HPDE6-E6E7 (cell line): ENCODE measurements around the gene ELMO3.

Experiments
- DNase-seq: peaks from one replicate; pipeline ENCODE4 v3.0.0; 2011; ENCODE audit warnings: missing footprints; ENCODE audit errors: extremely low spot score

ELMO3 gene

DNA sequence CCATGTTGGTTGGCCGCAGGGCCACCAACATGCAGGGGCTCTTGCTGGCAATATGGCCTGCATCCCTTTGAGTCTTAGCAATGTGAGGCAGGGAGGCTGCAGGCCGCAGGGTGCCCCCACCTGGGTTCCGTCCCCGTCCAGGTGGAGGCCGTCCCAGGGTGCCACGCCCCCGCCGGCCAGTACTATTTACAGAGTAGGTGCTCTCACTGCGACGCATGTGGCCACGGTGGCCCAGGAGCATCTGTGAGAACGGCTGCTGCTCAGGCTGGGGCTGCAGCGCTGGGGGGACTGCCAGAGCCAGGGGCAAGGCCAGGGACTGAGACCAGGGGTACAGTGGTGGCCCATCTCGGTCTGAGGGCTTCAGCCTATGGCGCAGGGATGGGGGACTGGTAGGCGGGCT, 18.8 kb upstream of the ELMO3 start:
- DNase-seq: no peak

DNA sequence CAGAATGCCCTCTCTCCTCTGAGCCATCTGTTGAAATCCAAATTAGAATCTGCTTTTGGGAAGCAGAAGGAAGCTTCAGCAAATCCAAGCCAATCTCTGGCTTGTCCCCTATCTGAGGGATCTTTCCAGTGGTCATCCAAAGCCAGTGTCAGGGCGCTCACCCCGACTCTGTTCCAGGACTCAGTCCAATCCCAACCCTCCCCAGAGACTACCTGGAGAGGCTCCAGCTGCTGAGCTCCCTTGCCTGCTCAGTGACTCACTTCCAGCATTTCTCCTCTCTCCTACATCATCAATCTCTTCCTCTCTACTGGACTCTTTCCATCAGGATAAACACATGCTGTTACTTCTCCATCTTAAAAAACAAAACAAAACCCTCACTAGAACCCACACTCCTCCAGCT, 17.6 kb upstream of the ELMO3 start:
- no peak for DNase-seq

DNA sequence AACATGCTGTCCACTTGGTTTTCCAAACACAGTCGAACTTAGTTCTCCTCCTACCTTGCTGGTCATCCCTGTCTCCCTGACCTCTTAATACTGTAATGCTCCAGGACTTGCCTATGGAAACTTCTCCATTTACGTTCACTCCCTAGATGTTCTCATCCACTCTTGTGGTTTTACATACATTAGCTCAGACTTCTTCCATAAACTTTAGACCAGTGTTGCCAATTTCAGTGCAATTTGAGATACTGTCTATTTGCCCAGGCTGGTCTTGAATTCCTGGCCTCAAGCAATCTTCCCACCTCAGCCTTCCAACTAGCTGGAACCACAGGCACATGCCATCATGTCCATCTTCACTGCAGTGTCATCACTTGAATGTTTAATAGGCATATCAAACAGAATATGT, 16.6 kb upstream of the ELMO3 start:
- DNase-seq: no peak

DNA sequence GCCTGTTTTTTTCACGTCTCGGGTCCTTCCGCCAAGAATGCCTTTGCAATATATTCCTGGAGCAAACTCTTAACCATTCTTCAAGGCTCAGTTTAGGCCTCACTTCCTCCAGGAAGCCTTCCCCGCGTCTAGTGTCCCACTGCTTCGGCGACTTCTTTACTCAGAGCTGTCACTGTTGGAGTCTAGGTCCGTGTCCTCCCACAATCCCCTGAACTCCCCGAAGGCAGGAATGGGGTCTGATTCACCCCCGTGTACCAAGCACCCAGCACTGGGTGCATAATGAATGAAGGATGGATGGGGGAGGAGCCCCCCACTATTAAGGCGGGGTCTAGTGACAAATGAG, 15.7 kb upstream of the ELMO3 start:
- DNase-seq: no peak

DNA sequence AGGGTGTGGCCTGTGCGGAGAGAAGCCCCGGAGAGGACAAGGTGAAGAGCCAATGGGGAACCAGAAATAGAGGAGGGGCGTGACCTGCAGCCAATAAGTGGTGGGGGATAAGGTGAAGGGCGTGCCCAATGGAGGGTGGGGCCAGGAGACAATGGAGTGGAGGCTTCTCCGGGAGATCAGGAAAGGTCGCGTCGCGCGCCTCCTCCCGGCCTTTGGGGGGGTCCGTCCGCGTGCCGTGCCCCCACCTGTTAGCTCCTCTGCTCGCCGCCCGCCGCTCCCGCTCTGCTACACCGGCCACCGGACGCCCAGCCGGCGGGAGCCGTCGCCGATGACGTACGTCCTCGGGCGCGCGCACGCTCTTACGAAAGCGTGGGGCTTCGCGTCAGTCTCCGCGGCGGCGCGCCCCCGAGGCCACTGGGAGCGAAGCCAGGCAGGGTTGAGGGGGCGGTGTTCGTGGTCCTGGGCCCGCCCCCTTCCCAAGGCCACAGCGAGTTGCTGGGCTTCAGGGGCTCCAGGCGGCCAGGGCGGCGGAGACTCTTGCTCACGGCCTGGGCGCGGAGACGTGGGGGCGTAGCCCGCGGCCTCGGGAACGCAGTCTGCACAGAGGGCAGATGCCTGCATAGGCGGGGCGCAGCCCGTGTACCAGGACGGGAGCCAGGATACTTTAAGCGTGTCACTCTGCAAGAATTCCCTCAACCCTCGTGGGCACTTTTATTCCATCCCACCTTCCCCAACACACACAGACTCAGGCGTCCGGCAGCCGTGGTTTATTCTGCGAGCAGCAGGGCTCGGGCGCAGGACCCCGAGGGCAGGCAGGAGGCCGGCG, 15.1 kb upstream of the ELMO3 start, which contains the start of gene MATCAP1:
Gene MATCAP1, minus strand, starts transcription at position 337 of the 826 bp plus-strand sequence. CDS start 3,353 bp downstream, outside the sequence.
- DNase-seq: peak; percentile 100

DNA sequence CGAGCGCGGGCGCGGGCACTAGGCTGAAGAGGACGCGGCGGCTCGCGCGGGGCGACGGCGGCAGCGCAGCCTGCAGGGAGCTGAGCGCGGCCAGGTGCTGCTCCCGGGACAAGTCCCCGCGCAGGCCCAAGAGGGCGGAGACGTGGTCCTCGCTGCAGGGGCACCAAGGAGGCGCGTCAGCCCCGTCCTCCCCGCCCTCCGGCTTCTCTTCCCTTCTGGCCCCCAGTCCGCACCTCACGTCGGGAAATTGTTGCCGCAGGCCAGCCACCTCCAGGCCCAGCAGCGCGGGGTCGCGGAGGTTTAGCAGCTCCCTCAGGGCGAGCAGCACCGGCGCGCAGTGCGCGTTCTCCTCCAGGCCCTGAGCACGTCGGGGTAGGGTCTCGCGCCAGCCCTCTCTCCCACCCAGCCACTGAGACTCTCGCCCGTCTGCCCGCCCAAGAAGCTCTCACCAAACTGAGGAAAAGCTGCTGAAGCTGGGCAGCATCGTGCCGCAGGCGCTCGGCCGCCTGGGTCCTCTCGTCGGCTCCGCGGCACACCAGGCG, 14.4 kb upstream of the ELMO3 start:
- no peak for DNase-seq

DNA sequence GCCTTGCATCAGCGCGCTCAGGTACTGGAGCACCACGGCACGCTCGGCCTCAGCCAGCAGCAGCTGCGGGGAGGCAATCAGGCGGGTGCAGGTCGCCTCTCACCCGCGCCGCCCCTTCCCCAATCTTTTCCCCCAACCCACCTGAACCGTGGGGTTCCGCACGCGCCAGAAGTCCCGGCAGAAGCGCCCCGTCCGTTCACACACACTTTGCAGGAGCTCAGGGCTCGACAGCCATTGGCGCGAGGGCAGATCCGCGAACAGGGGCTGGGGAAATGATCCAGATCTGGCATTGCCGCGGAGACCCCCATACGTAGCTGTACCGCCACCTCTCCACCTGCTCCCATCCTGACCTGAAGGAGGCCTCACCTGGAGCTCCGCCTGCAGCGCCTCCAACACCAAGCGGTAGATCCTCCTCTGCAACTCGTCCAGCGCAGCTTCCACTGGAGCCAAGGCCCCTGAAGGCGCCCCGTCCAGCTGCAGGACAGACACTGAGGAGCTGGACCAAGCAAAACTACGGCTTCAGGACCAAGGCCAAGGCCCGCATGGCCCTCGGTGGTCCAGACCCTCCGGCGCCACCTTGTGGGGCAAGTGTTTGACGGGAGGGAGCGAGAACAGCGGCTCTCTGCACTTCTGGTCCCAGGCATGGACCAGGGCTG, 13.8 kb upstream of the ELMO3 start:
- DNase-seq: no peak

DNA sequence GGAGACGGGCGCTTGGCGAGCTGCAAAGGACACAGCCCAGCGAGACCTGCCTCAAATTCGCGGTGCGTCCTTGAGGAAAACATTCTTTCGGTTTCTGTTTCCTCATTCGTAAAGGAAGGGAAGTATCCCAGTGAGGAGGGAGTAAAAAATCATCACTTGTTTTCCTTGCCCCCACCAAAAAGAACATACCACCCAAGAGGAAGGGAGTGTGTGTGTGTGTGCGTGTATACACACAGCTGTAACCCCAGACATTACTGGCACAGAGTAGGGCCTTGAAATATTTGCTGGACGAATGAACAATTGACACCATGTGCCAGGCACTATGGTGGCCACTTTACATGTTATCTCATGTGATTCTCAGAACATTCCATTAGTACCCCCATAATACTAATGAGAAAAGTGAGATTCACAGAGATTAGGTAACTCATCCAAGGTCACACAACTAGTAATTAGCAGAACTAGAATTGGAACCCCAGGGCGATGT, 13.2 kb upstream of the ELMO3 start:
- no peak for DNase-seq

DNA sequence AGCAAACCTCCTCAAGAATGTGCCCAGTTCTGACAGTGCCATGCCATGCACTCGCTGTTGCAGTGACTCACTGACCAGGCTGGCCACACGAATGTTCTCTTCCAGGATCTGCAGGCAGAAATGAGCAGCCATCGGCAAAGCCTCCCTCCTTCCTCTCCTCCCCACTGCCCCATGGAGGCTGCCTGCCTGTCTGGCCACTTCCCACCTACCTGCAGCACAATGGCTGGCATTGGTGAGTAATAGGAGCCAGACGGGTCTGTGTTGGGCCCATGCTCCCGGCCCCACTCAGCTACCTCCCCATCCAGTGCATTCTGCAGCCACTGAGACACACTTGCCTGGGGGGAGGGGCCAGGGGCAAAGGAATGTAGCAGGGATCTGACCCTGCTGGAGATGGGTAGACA, 12.4 kb upstream of the ELMO3 start:
- DNase-seq: no peak

DNA sequence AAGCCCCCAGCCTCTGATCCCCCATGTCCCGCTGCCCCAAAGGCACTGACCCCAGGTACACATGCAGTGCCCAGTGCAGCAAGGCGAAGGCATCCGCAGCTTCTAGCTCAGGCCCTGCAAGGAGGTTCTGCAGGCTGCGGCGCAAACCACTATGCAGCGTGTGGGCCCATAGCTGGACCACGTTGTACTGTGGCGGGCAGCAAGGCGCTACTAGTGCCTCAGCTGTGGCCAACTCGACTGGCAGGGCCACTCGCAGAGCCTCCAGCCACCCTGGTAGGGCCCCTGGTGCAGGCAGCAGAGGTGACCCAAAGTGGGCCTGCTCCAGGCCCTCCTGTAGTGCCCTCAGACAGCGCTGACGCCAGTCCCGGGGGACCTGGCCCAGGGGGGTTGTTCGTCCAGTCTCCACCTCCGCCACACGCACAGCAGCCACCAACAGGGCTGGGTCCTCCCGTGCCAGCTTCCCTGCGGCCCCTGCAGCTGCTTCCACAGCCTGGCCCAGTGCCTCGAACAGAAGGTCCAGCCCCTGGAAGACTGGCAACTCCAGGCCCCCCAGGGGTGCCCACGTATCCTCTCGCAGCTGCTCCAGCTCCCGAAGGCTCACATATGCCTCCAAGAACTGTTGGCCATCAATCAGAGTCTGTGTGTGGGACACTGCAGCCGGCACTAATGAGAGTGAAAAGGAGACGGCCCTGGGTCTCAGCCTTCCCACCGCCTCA, 11.6 kb upstream of the ELMO3 start:
- DNase-seq: no peak

DNA sequence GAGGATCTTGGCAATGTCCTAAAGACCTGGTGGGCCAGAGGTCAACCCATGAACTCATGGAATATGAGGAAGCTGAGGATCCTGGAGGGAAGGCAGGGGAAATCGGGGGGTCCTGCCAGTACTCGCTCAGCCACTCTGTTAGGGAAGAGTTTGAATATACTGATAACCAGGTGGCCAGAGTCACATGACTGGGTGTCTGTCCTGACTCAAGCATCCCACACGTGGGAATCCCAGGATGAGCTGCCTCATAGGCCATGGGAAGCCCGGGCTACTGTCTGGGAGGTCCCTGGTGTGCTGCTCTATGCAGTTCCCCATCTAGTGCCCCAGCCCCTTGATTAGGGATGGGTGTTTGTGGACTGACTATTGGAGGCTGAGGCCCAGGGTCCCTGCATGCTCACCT, 10.6 kb upstream of the ELMO3 start:
- DNase-seq: no peak

DNA sequence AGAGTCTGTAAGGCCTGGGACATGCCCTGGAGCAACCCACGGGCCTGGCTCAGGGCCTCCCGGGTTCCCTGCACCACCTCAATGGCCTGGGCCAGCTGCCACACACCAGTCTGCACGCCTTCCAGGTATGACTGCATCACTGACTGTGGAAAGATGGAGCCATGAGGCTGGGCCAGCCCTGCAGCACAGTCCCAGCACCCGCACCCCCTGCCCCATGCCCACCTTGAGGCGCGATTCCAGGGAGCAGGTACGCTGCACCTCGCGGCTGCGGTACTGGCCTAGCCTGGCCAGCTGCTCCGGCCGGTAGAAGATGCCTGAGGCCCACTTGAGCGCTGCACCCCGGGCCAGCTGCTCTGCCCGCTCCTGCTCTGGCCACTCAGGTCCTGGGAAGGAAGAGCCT, 10.1 kb upstream of the ELMO3 start:
- no peak for DNase-seq

DNA sequence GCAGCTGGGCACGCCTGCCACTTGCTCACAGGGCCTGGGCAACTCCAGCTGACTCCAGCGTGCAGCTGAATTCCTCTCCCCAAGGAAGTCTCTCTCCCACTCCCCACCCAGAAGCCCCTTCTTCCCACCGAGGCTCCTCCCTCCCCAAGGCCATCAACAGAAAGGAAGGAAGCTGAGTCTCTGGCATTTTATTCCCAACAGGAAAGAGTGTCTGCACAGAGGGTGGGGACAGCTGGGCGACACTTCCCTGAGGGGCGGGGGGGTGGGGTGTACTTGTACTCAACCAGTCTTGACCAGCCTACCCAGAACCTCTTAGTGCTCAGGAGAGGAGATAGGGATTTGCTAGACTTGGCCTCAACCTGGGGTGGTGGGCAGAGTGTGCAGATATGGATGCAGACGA, 8.9 kb upstream of the ELMO3 start, which contains the start of gene EXOC3L1:
Gene EXOC3L1, minus strand, starts transcription at position 96 of the 400 bp plus-strand sequence. CDS start 460 bp downstream, outside the sequence.
- no peak for DNase-seq

DNA sequence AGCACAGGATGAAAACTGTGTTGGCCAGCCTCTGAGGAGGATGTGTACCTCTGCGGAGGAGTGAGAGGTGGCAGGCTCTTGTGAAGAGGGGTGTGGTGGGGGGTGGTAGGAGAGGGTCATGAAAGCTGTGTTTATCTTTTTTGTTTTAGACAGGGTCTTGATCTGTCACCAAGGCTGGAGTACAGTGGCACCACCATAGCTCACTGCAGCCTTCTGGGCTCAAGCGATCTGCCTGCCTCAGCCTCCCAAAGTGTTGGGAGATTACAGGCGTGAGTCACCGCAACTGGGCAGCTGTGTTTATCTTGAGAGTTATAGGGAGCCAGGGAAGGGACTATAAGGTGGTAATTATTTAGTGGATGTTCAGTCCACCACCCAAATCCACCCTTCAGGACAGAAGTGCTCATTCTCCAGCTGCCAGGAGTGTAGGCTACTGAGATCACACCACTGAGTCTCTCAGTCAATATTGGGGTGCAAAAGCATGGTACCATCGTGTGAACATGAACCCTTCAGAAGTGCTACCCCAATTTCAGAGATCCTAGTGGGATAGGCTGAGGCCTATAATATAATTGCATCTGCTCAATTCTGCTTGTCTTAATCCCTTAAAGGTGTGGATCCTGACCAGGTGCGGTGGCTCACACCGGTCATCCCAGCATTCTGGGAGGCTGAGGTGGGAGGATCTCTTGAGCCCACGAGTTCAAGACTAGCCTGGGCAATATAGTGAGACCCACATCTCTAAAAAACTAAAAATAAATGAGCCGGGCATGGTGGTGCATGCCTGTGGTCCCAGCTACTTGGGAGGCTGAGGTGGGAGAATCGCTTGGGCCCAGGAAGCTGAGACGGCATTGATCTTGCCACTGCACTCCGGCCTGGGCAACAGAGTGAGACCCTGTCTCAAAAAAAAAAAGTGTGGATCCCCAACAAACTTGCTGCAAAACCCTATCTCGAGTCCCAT, 8.2 kb upstream of the ELMO3 start:
- DNase-seq: no peak

DNA sequence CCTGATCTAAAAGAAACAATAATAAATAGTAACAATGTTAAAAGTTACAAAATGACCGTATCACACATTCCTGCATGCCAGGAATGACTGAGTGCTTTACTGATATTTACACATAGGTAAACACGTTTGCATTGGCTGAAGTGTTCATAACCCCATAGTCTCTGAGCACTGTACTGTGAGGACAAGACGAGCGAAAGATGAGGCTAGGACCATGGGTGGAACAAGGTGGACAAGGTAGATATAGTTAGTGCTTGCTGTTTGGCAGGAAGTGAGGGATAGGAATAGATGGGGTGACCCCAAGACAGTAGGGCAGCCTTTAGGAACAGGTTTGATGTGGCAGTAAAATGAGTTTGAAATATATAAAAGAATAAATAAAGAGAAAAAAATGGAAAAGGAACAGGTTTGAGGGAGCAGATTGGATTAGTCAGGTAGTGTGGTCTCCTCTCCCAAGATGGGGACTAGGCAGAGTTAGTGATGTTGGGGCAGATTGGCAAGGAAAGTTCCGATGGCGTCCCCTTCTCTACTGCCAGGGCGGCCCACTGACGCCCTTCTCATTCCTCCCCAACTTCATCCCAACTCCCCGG, 7.4 kb upstream of the ELMO3 start:
- DNase-seq: no peak

DNA sequence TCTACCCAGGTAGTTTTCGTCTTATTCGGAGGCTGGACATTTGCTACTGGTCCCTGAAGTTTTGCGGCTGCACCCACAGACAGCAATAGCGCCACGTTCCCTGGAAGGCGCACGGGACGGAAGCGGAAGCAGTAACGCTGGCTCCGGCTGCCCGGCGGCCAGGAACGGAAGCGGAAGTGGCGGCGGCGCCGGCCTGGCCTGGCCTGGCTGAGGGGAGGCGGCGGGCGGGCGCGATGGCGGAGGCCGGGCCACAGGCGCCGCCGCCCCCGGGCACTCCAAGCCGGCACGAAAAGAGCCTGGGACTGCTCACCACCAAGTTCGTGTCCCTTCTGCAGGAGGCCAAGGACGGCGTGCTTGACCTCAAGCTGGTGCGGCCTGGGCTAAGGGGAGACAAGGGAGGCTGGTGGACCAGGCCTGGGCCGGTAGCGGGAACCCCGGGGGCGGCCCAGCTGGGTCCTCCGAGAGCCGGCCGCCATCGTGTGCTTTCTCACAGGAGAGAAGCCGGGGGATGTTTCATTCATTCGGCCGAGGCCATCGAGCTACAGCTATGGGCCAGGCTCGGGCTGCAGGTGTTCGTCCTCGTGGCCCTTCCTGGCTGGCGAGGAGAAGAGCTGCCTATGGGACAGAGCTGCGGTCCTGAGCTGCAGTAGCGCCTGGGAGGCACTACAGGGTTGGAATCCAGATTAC, 6.8 kb upstream of the ELMO3 start, which contains the start of gene E2F4:
Gene E2F4, plus strand, starts transcription at position 161 of the 687 bp plus-strand sequence. Its CDS starts 73 bp downstream, at position 234.
- peak; percentile 88 for DNase-seq

DNA sequence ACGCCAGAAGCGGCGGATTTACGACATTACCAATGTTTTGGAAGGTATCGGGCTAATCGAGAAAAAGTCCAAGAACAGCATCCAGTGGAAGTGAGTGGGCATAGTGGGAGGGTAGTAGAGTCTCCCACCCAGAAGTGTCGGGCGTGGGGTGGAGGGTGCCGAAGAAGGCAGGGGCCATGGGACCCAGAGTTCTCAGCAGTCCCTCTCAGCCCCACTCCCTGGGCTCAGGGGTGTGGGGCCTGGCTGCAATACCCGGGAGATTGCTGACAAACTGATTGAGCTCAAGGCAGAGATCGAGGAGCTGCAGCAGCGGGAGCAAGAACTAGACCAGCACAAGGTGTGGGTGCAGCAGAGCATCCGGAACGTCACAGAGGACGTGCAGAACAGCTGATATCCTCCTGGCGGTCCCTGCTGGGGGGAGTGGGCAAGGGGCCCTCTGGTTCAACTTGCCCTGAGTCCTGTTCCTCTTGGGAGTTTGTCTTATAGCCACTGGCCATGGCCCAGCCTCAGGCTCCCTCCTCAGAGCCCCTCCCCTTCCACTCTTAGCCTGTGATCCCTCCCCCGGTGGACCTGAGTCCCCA, 6.1 kb upstream of the ELMO3 start:
- no peak for DNase-seq

DNA sequence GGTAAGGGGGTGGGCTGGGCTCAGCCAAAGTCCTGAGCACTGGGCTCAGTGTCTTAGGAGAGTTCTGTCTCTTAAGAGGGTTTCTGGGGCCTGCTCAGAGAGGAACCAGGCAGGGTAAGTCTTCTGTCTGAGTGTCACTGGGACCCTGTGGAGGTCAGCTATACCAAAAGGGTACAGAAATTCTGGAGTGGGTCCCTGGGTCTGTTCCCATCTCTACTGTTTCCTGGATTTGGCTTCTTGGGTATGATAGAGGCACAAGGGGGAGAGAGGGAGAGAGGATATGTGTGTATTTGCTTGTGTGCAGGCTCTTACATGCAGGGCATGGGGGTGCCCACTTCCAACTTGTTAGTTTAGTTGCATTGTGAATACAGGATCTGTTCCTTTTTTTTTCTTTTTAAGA, 5.4 kb upstream of the ELMO3 start:
- DNase-seq: no peak

DNA sequence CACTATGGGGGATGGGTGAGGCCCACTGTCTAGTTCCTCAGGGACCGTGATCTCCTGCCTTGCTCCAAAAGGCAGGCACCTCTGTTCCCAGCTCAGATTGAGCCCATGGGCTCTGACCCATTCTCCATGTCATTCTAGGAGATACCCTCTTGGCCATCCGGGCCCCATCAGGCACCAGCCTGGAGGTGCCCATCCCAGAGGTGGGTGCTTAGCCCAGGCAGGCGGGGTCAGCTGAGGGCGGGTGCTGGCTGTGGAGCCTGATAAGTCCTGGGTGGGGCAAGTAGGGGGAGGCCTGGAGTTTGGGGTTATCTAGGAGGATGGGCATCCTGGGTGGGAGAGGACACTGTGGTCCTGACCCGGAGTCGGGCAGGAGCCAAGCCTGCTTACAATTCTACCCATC, 4.7 kb upstream of the ELMO3 start:
- no peak for DNase-seq

DNA sequence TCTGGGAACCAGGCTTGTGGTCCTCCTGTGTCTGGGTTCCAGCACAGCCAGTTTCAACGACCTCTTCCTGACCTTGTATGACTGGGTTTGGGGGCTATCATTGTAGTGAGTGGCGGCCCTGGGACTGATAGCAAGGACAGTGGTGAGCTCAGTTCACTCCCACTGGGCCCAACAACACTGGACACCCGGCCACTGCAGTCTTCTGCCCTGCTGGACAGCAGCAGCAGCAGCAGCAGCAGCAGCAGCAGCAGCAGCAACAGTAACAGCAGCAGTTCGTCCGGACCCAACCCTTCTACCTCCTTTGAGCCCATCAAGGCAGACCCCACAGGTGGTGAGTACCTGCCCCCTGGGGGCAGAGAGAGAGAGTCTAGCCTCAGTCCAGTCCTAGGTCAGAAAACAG, 3.3 kb upstream of the ELMO3 start:
- no peak for DNase-seq
